HG03520 (cell line): Measurements from ENCODE around the gene FCGR3B.
"Not testable (repeated sequence)": the region's sequence is repeated elsewhere in the genome, so short reads cannot be mapped to it uniquely, and the experiment has no call there.

ENCODE experiments used
- ATAC-seq: cut with Tn5 transposase; IDR thresholded peaks from one replicate; pipeline ENCODE4 v1.9.1; 2021; ENCODE audit warnings: mild to moderate bottlenecking, moderate library complexity; ENCODE audit not compliant: unreplicated experiment

The FCGR3B gene

GRCh38 chr1:161631076-161631475 lies at the start of gene FCGR3B:
TSS of gene FCGR3B (minus strand) at chr1:161631176. CDS start at chr1:161631094, 82 bp downstream.
- no peak for ATAC-seq

GRCh38 chr1:161678500-161678899 lies 47.5 kb upstream of the FCGR3B start:
- ATAC-seq: no peak

- ATAC-seq: no peak
These were observed 46.1 kb upstream of the FCGR3B start for GRCh38 chr1:161676958-161677689.

GRCh38 chr1:161676441-161676840 lies 45.5 kb upstream of the FCGR3B start:
- ATAC-seq: no peak

DNA sequence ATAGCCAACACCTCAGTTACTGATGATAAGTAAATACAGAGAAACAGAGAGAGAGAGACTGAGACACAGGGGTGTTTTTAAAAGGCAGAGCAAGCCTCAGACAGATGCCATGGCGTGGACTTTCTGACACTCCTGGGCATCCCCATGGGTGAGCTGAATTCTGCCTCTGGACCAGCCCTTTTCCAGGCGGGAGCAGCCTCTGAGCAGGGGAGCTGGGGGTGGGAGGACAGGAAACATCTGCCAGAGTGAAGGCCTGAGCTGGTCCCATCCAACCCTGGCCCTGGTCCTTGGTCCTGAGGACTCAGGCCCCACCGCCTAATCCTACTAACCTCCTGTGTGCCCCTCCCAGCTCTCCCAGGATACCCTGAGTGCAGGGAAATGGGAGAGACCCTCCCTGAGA lies 43.9 kb upstream of the FCGR3B start:
- not testable (repeated sequence) for ATAC-seq

GRCh38 chr1:161674447-161674846 lies 43.5 kb upstream of the FCGR3B start:
- not testable (repeated sequence) for ATAC-seq

DNA sequence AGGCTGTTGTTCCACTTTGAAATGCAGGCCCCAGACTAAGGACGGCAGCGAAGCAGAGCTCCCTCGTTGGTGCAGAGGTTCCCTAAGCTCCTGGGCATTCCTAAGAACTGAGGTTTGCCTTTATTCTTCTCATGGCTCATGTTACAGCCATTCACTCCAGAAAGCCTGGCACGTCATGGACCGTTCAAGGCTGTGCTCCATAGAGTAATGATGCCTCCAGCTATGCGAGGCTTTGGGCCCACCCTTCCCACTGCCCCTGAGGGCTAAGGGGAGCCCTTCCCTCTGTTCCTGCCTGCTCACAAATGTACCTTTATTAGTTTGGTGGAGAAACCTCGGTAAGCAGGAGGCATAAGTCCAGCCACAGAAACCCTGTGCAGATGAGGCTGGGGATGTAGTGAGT lies 42.5 kb upstream of the FCGR3B start:
- not testable (repeated sequence) for ATAC-seq

- ATAC-seq: not testable (repeated sequence)
These were observed 40.4 kb upstream of the FCGR3B start for GRCh38 chr1:161671045-161672020.

DNA sequence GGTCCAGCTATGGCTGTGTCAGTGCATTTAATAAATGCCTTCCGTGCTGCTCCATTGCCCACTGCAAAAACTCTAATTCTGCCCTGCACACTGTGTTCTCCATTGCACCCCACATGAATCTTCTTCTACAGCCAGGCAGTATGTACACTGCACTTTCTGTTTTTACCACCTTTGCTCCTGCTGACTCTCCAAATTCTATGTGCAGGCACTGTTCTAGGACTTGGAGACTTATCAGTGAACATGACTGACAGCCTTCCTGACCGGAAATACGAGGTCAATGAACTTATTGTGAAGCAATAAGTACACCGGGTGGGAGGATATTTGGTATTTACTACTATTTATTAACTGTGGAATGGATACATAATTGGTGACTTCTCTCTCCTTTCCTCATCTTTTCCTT lies 33.7 kb upstream of the FCGR3B start:
- not testable (repeated sequence) for ATAC-seq

DNA sequence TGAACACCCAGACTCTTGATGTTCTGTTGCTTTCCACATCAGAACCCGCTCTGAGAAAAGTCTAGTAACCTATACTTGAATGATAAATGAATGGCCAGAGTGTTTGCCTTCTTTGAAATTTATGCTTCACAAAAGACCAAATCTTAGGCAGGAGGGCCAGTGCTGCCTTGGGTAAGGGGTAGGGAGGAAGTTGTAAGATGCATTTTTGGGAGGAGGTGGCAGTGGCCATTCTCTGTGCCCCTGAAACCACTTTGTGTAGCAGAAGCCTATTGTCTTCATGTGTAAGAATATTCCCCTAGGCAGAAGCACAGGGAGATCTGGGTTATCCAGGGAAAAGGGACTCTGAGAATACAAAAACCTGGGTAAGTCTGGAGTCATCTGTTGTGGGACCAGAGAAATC lies 32.6 kb upstream of the FCGR3B start:
- ATAC-seq: not testable (repeated sequence)

- ATAC-seq: peak; percentile 57
These were observed 31.8 kb upstream of the FCGR3B start, which contains the start of gene FCGR2B for GRCh38 chr1:161662684-161663339. TSS of gene FCGR2B (plus strand) at chr1:161663143. CDS start at chr1:161663242, 99 bp downstream.

DNA sequence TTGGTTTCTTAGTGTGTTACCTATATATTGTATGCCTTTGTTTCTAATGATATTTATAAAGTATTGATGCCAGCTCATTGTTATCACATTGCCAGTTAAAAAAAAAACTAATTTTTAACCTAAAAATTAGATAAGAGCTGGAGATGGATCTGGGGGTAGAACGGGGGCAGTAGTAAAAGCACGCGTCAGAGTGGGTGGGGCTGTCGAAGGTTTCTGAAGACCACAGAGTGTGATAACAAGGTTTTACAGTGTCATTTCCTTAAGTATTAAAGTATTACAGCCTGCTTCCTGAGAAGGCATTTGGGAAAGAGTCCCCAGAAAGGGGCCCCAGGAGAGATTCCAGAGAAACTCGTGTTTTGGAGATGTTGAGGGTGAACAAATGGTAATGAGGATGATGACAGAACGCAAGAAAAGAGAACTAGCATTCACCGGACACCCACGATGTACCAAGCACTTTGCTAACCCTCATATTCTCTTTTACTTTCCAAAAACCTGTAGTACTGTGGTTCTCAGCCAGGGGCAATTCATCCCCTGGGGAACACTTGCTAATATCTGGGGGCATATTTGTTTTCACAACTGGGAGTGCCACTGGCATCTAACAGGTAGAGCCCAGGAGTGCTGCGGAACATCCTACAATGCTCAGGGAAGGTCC lies 30.8 kb upstream of the FCGR3B start:
- ATAC-seq: not testable (repeated sequence)

DNA sequence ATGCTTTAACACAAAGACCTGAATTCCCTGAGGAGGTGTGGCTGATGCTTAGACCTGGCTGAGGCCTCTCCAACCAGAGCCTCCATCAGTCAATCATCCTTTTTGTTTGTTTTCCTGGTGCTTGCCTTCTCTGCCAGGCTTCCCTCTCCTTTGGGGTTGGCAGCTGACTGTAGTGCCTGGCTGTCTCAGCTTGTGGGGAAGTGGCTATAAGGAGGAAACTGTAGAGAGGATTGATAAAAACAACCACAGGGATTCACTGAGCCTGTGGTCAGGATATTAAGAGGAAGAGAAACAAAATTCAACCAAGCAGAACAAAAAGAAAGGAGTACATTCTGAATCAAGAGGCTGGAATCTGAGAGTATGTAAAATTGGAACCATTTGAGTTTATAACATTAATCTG lies 27.5 kb upstream of the FCGR3B start:
- not testable (repeated sequence) for ATAC-seq

GRCh38 chr1:161653971-161654370 lies 23.0 kb upstream of the FCGR3B start:
- not testable (repeated sequence) for ATAC-seq

- ATAC-seq: not testable (repeated sequence)
These were observed 22.6 kb upstream of the FCGR3B start for GRCh38 chr1:161653541-161653940.

DNA sequence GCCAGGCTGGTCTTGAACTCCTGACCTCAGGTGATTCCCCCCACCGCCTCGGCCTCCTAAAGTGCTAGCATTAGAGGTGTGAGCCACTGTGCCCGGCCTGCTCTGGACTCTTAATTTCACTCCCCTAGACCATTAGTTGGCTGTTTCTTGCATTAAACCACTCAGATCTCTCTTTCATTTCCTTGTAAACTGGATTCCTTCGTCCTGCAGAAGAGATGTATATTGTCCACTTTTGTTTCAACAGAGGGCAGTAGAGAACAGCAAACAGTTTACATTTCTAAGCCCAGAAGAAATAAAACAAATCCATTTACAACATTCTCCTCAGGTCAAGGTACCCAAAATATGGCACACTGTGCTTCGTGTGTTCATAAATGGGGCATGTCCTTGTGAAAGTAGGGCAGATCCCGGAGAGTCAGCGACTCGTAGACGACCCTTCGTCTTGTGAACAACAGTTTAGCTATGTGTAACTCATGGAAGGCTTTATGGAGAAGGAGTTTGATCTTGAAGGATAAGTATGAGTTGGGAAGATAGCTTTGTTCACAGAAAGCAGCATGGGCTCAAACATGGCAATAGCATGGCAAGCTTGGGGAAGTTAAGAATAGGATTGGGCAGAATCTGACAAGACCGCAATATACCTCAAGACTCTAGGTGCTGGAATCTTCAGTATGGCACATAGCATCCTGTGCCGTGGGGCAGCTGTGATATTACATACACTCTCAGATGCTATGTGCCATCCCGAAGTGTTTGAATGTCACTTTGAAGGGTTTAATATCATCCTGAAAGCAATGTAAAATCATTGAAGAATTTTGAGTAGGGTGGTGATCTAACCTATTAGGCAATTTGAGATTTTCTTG lies 16.8 kb upstream of the FCGR3B start:
- ATAC-seq: not testable (repeated sequence)

GRCh38 chr1:161644855-161645254 lies 13.9 kb upstream of the FCGR3B start:
- ATAC-seq: not testable (repeated sequence)

DNA sequence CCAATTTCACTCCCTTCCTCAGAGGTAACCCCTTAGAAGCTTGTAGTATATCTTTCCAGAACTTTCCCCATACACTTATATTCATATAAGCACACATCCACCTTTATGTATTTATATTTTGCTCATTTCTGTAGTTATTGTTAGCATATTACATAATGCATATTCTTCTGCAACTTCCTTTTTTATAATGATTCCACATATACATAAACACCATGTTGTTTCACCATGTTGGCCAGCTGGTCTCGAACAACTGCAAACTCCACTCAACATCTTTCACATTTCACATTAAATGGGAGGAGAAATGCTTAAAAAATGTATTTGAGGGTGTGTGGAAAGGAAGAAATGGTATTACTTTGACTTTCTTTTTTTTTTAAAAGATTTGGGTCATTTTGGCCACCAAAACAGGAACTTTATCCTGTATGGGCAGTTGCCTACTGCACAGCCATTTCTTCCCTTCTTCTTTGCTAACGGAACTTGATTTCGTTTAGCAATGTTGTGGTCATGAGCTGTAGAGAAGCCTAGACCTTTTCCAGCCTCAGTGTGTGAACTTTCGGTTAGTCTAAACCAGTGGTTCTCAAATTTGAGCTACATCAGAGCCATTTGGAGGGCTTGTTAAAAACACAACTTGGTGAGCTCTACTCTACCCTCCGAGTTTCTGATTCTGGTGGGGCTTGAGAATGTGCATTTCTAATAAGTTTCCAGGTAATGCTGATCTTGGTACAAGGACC lies 12.7 kb upstream of the FCGR3B start:
- ATAC-seq: not testable (repeated sequence)

GRCh38 chr1:161642697-161643096 lies 11.7 kb upstream of the FCGR3B start:
- not testable (repeated sequence) for ATAC-seq
